GM03348 (cell line): ENCODE data around the gene ARX.

ENCODE experiments used
- DNase-seq: peaks from one replicate; pipeline ENCODE4 v3.0.0; 2012; ENCODE audit warnings: low spot score

Gene ARX

GRCh38 chrX:25016938-25017598 lies 1.3 kb upstream of the ARX start:
- no peak for DNase-seq

GRCh38 chrX:25016361-25016671 lies 551 bp upstream of the ARX start:
- DNase-seq = no peak

GRCh38 chrX:25014366-25014838 lies 1.4 kb downstream of the ARX start:
- DNase-seq = no peak

GRCh38 chrX:25013632-25014365 lies 2.0 kb downstream of the ARX start:
- DNase-seq = no peak

GRCh38 chrX:25012793-25013631 lies 2.8 kb downstream of the ARX start:
- DNase-seq = no peak

GRCh38 chrX:25012433-25012735 lies 3.4 kb downstream of the ARX start:
- no peak for DNase-seq

- no peak for DNase-seq
These were observed 4.0 kb downstream of the ARX start for GRCh38 chrX:25011589-25012432.

GRCh38 chrX:25010784-25011588 lies 4.8 kb downstream of the ARX start:
- no peak for DNase-seq

GRCh38 chrX:25009407-25009806 lies 6.4 kb downstream of the ARX start:
- no peak for DNase-seq

GRCh38 chrX:25007059-25008053 lies 8.4 kb downstream of the ARX start:
- no peak for DNase-seq

GRCh38 chrX:25006586-25007058 lies 9.1 kb downstream of the ARX start:
- no peak for DNase-seq

GRCh38 chrX:25005382-25006185 lies 10.2 kb downstream of the ARX start:
- no peak for DNase-seq

- DNase-seq = no peak
These were observed 10.8 kb downstream of the ARX start for GRCh38 chrX:25005034-25005381.

GRCh38 chrX:25004485-25005032 lies 11.2 kb downstream of the ARX start:
- DNase-seq = no peak

- no peak for DNase-seq
These were observed 11.7 kb downstream of the ARX start for GRCh38 chrX:25004040-25004439.

- DNase-seq = no peak
These were observed 12.5 kb downstream of the ARX start for GRCh38 chrX:25003066-25003849.

- DNase-seq = no peak
These were observed 13.1 kb downstream of the ARX start for GRCh38 chrX:25002661-25003020.
